ENCODE measurements around the gene ORC2.

Gene ORC2

DNA sequence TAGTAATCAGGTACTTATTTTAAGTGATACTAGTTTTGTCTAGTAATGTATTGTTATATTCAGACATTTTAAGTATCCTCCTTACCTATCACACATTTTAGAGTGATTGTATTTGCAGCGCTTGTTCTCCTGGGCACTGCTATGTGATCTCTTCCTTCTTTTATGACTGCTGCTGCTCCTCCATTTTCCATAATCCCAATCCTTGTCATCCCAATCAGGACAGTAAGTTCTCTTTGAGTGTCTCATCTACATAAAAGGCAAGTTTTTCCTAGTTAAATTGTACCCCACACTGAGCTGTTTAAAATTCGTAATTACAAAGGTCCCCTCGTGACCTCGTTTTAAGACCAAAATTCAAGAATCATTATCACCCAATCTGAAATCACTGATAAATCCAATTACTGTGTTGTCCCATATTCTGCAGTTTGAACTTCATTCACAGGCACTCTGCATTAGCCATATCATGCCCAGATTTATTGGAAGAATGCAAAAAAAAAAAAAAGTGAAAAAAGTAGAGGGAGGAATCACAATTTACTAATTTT lies 101.8 kb downstream of the ORC2 start:
- no peak for DNase-seq (ENCODE audit: low read depth in 2 of 2)

DNA sequence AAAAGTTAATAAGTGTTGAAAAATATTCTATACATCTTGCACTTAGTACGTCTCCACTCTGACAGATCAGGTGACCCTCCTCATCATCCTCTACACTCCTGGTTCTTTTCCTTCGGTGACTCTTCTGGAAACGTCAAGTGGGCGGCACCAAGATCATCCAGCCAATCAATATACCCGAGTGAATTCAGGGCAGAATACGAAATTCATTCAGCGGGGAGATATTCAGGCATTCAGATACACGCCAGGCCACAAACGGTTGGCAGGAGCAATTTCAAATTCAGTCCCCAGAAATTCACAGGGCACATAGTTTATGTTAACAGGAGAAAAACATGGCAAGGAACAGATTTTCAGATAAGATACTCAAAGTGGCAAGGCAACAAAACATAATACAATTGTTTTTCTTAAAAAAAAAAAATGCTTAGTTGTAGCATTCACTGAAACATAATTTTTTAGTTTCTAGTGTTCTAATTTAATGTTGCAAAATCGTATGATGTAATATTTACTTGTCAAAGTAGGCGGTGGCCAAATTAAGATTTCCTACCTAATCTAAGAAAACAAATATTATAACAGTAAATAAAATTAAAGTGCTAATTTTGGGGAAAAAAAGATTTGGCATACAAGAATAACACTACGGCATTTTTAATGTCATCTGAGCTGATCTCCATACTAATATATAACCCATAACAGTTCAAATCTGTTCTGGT lies 103.2 kb downstream of the ORC2 start:
- no peak for DNase-seq (ENCODE audit: low read depth in 2 of 2)

Measured in stimulated activated CD4-positive, alpha-beta T cell treated with anti-CD3 and anti-CD28 coated beads, Interleukin-4, amount 100 ng/mL, for 48 hours (primary cell).